Thyroid gland (tissue), 4 donors: ENCODE data around the gene NECTIN1.

Source experiments
- POLR2A ChIP-seq, 2 donors: fragments of 450-650 bp; IDR thresholded peaks; one replicate each; pipeline ENCODE4 v1.6.1; 2017; ENCODE audit warnings: antibody characterized with exemption in 2 of 2, mild to moderate bottlenecking in 2 of 2, moderate library complexity in 1 of 2
- TF ChIP-seq, protein P1 (sequence below), 6 experiments: fragments of 200-600 bp in 3 of 6; fragments of 450-650 bp in 3 of 6; sonication (generic) in 3 of 6; IDR thresholded peaks; one replicate each; pipeline ENCODE4 v1.5.1; 2016 to 2019; ENCODE audit warnings: antibody characterized with exemption in 6 of 6, mild to moderate bottlenecking in 2 of 6, inconsistent platforms in 1 of 6, moderate library complexity in 1 of 6

- TF ChIP-seq, protein P1, sequence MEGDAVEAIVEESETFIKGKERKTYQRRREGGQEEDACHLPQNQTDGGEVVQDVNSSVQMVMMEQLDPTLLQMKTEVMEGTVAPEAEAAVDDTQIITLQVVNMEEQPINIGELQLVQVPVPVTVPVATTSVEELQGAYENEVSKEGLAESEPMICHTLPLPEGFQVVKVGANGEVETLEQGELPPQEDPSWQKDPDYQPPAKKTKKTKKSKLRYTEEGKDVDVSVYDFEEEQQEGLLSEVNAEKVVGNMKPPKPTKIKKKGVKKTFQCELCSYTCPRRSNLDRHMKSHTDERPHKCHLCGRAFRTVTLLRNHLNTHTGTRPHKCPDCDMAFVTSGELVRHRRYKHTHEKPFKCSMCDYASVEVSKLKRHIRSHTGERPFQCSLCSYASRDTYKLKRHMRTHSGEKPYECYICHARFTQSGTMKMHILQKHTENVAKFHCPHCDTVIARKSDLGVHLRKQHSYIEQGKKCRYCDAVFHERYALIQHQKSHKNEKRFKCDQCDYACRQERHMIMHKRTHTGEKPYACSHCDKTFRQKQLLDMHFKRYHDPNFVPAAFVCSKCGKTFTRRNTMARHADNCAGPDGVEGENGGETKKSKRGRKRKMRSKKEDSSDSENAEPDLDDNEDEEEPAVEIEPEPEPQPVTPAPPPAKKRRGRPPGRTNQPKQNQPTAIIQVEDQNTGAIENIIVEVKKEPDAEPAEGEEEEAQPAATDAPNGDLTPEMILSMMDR (IDR thresholded peaks at IDR 0.05) = no peak
- TF ChIP-seq POLR2A (IDR thresholded peaks at IDR 0.05) = no peak
Observed at GRCh38 chr11:119590651-119591351, 138.2 kb downstream of the NECTIN1 start.
